Retinal pigment epithelial cell (primary cell): ENCODE measurements around the gene VAMP1.

Experiments
- DNase-seq: peaks from one replicate; pipeline ENCODE4 v3.0.0-alpha.2; 2010; ENCODE audit warnings: low read depth
- H3K4me3 ChIP-seq: 2 replicates; pipeline ENCODE4 v1.5.1; 2011; ENCODE audit warnings: mild to moderate bottlenecking, low read length, control low read depth, moderate library complexity
- TF ChIP-seq, protein P1 (sequence below): conservative IDR thresholded peaks from 2 replicates; pipeline ENCODE4 v1.5.1; 2011; ENCODE audit warnings: low read depth, low read length, control low read depth, inconsistent platforms

The VAMP1 gene

DNA sequence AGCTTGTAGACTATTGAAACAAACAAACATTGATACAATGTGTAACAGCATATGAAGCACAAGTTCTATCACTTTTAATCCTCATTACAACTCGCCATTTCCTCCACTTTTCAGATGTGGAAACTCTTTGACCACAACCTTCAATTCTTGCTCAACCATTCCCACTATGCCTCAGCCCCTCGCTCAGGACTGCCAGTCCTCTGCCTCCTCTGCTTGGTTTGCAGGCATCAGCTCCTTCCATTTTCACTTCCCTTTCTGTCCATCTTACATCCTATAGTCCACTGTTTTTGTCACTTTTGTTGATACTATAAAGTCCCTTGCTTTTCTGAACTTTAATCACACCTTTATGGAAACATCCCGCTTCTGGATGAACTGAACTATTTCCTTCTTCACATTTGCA lies 53.9 kb downstream of the VAMP1 start:
- DNase-seq = no peak
- TF ChIP-seq, protein P1, sequence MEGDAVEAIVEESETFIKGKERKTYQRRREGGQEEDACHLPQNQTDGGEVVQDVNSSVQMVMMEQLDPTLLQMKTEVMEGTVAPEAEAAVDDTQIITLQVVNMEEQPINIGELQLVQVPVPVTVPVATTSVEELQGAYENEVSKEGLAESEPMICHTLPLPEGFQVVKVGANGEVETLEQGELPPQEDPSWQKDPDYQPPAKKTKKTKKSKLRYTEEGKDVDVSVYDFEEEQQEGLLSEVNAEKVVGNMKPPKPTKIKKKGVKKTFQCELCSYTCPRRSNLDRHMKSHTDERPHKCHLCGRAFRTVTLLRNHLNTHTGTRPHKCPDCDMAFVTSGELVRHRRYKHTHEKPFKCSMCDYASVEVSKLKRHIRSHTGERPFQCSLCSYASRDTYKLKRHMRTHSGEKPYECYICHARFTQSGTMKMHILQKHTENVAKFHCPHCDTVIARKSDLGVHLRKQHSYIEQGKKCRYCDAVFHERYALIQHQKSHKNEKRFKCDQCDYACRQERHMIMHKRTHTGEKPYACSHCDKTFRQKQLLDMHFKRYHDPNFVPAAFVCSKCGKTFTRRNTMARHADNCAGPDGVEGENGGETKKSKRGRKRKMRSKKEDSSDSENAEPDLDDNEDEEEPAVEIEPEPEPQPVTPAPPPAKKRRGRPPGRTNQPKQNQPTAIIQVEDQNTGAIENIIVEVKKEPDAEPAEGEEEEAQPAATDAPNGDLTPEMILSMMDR = no peak
- no peak overlapping the region for H3K4me3 ChIP-seq
